Stimulated activated CD8-positive, alpha-beta memory T cell treated with anti-CD3 and anti-CD28 coated beads, Interleukin-2, amount 100 ng/mL, for 1 hour (primary cell): Measurements from ENCODE around the gene ANKRD13D.

ENCODE experiments used
- DNase-seq, 2 donors: peaks; one replicate each; pipeline ENCODE4 v3.0.0-alpha.2; 2020; ENCODE audit warnings: low read depth in 2 of 2

ANKRD13D gene

DNA sequence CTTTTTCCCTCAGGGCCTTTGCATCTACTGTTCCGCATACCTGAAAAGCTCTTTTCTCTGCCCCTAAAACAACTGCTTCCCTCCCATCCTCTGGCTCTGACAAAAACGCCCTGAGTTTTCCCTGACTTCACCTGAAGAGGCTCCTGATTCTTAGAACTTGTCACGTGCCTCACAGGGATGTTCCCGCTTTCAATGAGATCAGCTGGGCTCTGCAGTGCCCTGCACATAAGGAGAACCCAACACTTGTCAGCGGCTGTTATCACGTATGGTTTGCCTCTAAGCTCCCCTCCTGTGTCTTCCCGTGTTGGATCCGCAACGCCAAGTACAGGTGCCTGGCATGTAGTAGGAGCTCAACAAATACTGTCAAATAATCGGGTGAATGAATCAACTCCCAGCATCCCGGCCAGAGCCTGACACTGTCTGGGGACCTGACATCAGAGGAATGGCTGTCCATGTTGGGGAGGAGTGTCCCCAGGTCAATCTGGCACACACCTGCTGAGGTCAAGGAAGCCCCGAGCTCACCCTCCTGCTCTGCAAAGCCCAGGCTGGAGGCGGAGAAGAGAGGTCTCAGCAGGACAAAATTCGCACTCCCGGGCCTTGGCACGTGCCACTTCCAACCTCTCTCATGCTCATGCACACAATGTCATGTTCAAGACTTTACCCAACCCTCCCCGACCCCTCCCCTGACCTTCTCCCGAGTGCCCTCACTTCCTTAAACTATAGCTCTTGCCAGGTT lies 27.0 kb upstream of the ANKRD13D start:
- no peak for DNase-seq

GRCh38 chr11:67262731-67263675 lies 26.1 kb upstream of the ANKRD13D start:
- no peak for DNase-seq

GRCh38 chr11:67264260-67264659 lies 24.8 kb upstream of the ANKRD13D start:
- no peak for DNase-seq

GRCh38 chr11:67264877-67265632 lies 24.0 kb upstream of the ANKRD13D start:
- DNase-seq = no peak

- DNase-seq = peak in 1 of 2 donors; percentile 60
Observed at GRCh38 chr11:67265633-67266448, 23.3 kb upstream of the ANKRD13D start.

- no peak for DNase-seq
Observed at GRCh38 chr11:67266449-67267187, 22.5 kb upstream of the ANKRD13D start, which contains the start of gene GRK2. Gene GRK2, plus strand, starts transcription at chr11:67266473. Its CDS starts 227 bp downstream, at chr11:67266700.

DNA sequence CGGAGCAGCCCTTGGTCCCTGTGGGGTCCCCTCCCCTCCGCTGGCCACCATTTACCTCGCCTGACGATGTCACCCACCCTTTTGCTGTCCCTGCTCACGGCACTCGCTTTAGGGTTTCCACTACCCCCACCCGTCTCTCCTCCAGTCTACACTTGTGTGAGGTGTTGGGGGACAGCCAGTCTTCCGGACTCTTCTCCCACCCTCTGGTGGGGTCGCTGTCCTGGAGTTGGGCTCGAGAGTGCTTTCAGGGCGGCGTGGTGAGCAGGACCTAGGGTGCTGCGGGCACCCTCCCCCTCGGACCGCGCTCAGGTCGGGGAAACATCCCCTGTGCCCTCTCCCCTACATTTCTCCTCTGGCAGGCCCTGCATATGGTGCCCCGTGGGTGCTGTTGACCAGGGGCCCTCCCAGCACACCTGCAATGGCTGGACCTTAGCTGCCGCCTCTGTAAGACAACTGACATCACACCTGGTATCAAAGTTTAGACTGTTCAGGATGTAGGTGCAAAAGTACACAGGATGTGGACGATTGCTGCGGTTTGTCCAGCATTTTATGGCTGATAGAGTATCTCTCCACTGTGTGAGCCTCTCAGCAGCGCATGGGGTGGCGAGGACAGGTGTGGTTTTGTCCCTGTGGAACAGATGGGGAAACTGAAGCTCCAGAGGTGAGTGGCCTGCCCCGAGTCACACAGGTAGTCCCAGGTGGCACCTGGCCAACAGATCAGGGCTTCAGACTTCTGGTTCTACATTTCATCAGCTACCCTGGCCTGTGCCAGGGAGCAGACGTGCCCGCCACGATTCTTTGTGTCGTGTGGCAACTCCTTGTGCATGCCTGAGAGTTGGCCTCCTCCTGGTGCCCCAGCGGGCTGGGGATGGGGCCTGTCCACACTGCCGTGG lies 21.7 kb upstream of the ANKRD13D start:
- no peak for DNase-seq

DNA sequence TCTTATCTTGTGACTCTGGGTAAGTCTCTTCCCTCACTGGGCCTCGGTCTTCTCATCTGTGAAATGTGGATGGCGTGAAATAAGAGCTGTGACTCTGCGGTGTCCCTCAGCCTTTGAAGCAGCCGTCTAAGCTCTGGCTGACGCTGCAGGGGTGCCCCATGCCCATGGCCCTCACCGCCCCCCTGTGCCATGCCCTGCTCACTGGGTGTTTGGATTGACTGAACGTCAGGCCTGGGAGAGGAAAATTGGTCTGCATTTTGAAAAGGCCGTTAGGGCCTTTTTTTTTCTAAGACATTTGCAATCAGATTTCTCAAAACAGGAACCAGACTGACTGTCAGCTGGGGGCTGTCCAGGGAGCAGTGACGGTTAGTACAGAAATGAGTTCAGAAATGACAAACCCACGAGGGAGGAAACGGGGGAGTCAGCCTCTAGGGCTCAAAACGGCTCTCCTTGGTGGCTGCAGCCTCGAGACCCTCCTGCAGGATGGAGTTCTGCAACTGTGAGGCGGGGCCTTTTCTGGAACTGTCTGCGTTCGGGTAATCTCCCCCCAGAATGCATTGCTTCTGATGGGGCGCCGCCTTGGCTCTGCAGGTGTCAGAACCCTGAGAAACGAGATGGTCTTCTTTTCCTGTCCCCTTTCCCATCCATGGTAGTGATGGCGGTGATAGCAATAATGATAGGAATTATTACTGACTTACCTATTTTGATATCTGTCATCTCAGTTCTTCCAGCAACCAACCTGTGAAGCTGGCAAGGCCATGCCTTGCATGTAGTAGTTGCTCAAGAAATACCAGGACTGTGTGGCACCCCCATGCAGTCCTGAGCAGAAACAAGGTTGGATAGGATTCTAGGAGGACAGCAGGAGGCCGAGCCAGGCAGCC lies 20.8 kb upstream of the ANKRD13D start:
- no peak for DNase-seq

DNA sequence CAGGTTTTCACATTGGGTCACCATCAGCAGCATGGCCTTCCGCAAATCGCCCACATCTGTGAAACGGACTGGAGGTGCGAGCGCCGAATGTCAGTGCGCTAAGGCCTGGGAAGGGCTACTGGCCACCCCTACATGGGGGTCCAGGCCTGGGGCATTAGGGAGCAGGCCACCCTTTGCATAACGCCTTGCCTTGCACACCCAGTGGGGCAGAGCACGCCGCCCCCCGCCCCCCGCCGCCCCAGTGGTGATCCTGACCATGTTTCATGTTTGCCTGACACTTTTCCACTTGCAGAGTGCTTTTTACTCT lies 20.2 kb upstream of the ANKRD13D start:
- no peak for DNase-seq

GRCh38 chr11:67269401-67270255 lies 19.5 kb upstream of the ANKRD13D start:
- DNase-seq = no peak

GRCh38 chr11:67270256-67271204 lies 18.6 kb upstream of the ANKRD13D start:
- no peak for DNase-seq

- DNase-seq = no peak
Observed at GRCh38 chr11:67271205-67271540, 17.9 kb upstream of the ANKRD13D start.

DNA sequence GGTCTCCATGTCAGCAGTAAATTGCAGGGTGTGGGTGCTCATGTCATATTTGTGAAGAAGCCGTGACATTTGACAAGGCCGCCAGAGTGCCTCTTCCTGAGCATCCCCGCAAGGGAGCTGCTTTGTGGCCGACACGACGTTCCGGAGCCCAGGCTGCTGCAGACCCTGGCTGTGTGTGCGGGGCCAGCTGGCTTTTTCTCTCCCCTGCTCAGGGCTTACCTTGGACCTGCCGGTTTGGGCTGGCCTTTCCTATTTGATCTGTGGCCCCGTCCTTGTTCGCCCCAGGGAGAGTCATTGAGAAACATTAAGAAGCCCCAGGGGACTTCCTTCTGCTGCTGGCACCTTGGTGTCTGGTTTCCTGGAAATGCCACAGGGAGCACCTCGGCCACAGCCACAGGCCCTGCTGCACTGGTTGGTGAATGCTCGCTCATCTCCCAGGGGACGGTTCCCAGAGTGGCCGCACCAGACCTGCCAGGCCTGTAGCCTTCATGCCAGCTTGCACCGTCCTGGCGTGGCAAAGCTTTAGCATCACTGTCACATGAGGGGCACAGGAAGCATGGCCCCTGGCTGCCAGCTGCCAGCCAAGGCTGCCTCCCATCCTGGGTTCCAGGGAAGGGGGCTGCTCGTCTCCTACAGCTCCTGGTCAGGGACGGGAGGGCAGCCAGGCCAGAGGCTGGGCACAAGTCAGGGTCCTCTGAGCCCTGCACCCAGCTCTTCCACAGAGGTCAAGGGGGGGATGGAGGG lies 17.4 kb upstream of the ANKRD13D start:
- DNase-seq = no peak

GRCh38 chr11:67272327-67273259 lies 16.5 kb upstream of the ANKRD13D start:
- DNase-seq = no peak
